GM23338 (cell line): ENCODE results near the gene LMF1. TPM values are rescaled to one million over a fixed set of nuclear protein-coding genes. Genes with fewer than 3 reads are reported as not detected.

Source experiments
- ATAC-seq: fragments of 200-7000 bp; cut with Tn5 transposase; 3 replicates; pipeline ENCODE4 v1.9.1; 2020
- DNase-seq: peaks from one replicate; pipeline ENCODE4 v3.0.0-alpha.2; 2015; ENCODE audit warnings: low spot score
- H2AFZ ChIP-seq: fragments of 200-600 bp; sonication (generic); 2 replicates; pipeline ENCODE4 v1.8.0; 2016; ENCODE audit warnings: antibody characterized with exemption, mild to moderate bottlenecking, moderate library complexity
- H3F3A ChIP-seq: fragments of 200-600 bp; sonication (generic); replicated peaks from 2 replicates; pipeline ENCODE4 v1.8.0; 2017; ENCODE audit warnings: antibody characterized with exemption, mixed run types, low read depth
- H3K27ac ChIP-seq: fragments of 200-600 bp; sonication (generic); 2 replicates; pipeline ENCODE4 v1.6.1; 2016; ENCODE audit warnings: low read depth
- H3K27me3 ChIP-seq: fragments of 200-600 bp; sonication (generic); 2 replicates; pipeline ENCODE4 v1.8.0; 2016; ENCODE audit warnings: mild to moderate bottlenecking, mixed run types, moderate library complexity; ENCODE audit not compliant: insufficient read depth
- H3K36me3 ChIP-seq: fragments of 200-600 bp; sonication (generic); 2 replicates; pipeline ENCODE4 v1.8.0; 2016; ENCODE audit warnings: mild to moderate bottlenecking; ENCODE audit not compliant: insufficient read depth
- H3K4me1 ChIP-seq: fragments of 200-600 bp; sonication (generic); 2 replicates; pipeline ENCODE4 v1.8.0; 2016; ENCODE audit warnings: mild to moderate bottlenecking, moderate library complexity; ENCODE audit not compliant: insufficient read depth
- H3K4me2 ChIP-seq: fragments of 200-600 bp; sonication (generic); 2 replicates; pipeline ENCODE4 v1.7.1; 2017; ENCODE audit warnings: mixed run types
- H3K4me3 ChIP-seq: fragments of 200-600 bp; sonication (generic); 2 replicates; pipeline ENCODE4 v1.6.1; 2016; ENCODE audit warnings: mixed run types
- H3K79me2 ChIP-seq: fragments of 200-600 bp; sonication (generic); replicated peaks from 2 replicates; pipeline ENCODE4 v1.8.0; 2017; ENCODE audit warnings: mild to moderate bottlenecking; ENCODE audit not compliant: insufficient read depth
- H3K9me2 ChIP-seq: fragments of 200-600 bp; sonication (generic); 2 replicates; pipeline ENCODE4 v1.8.0; 2017; ENCODE audit not compliant: insufficient read depth
- H4K20me1 ChIP-seq: fragments of 200-600 bp; sonication (generic); replicated peaks from 2 replicates; pipeline ENCODE4 v1.8.0; 2017; ENCODE audit warnings: mild to moderate bottlenecking; ENCODE audit not compliant: insufficient read depth
- H3K27ac Mint-ChIP-seq: 2 replicates; pipeline ENCODE4 v1.8.0; 2020; ENCODE audit warnings: inconsistent platforms, mild to moderate bottlenecking, moderate library complexity, mixed read lengths
- H3K27me3 Mint-ChIP-seq: 3 replicates; pipeline ENCODE4 v1.8.0; 2022; ENCODE audit warnings: low read depth, mild to moderate bottlenecking, moderate library complexity, mixed read lengths, inconsistent platforms; ENCODE audit not compliant: insufficient read depth, poor library complexity
- H3K36me3 Mint-ChIP-seq: 3 replicates; pipeline ENCODE4 v1.8.0; 2021; ENCODE audit warnings: low read depth, mild to moderate bottlenecking, inconsistent platforms, moderate library complexity, mixed read lengths
- H3K4me1 Mint-ChIP-seq: 3 replicates; pipeline ENCODE4 v1.8.0; 2020; ENCODE audit warnings: mild to moderate bottlenecking, inconsistent platforms, mixed read lengths
- H3K4me3 Mint-ChIP-seq: 3 replicates; pipeline ENCODE4 v1.8.0; 2021; ENCODE audit warnings: moderate library complexity, mild to moderate bottlenecking, inconsistent platforms, mixed read lengths
- H3K9me3 Mint-ChIP-seq: 3 replicates; pipeline ENCODE4 v1.8.0; 2020; ENCODE audit warnings: moderate library complexity, mild to moderate bottlenecking, inconsistent platforms, mixed read lengths
- CREB1 ChIP-seq: fragments of 250-450 bp; sonication (Bioruptor Pico); IDR thresholded peaks from 2 replicates; pipeline ENCODE4 v1.5.0; 2020; ENCODE audit warnings: low read depth, mild to moderate bottlenecking, moderate library complexity
- ETS1 ChIP-seq: IDR thresholded peaks from 2 replicates; pipeline ENCODE4 v1.6.1; 2016; ENCODE audit warnings: antibody characterized with exemption
- EZH2 ChIP-seq: fragments of 200-600 bp; sonication (generic); IDR thresholded peaks from one replicate; pipeline ENCODE4 v1.8.0; 2017; ENCODE audit warnings: antibody characterized with exemption, mild to moderate bottlenecking, low read depth; ENCODE audit not compliant: unreplicated experiment
- EZH2phosphoT487 ChIP-seq: fragments of 200-600 bp; sonication (generic); IDR thresholded peaks from one replicate; pipeline ENCODE4 v1.8.1; 2018; ENCODE audit warnings: antibody characterized with exemption; ENCODE audit not compliant: unreplicated experiment
- JUNB ChIP-seq: IDR thresholded peaks from one replicate; pipeline ENCODE4 v1.6.1; 2016; ENCODE audit warnings: antibody characterized with exemption; ENCODE audit not compliant: unreplicated experiment
- NANOG ChIP-seq: IDR thresholded peaks from 2 replicates; pipeline ENCODE4 v1.6.1; 2016; ENCODE audit warnings: antibody characterized with exemption, borderline replicate concordance
- POLR2AphosphoS5 ChIP-seq: IDR thresholded peaks from 2 replicates; pipeline ENCODE4 v1.6.1; 2016; ENCODE audit warnings: antibody characterized with exemption, low read depth
- REST ChIP-seq: IDR thresholded peaks from one replicate; pipeline ENCODE4 v1.6.1; 2018; ENCODE audit warnings: antibody characterized with exemption; ENCODE audit not compliant: unreplicated experiment
- STAT1 ChIP-seq: IDR thresholded peaks from one replicate; pipeline ENCODE4 v1.6.1; 2016; ENCODE audit warnings: antibody characterized with exemption; ENCODE audit not compliant: unreplicated experiment
- ZNF114 ChIP-seq: fragments of 250-450 bp; sonication (Bioruptor Pico); IDR thresholded peaks from 2 replicates; pipeline ENCODE4 v1.5.0; 2020; ENCODE audit warnings: mild to moderate bottlenecking, moderate library complexity
- ZNF331 ChIP-seq: fragments of 250-450 bp; sonication (Bioruptor Pico); IDR thresholded peaks from 2 replicates; pipeline ENCODE4 v1.5.0; 2020; ENCODE audit warnings: low read depth, mild to moderate bottlenecking, moderate library complexity
- polyA plus RNA-seq: library from polyadenylated mRNA; unstranded; fragments of >200 nt; fragmentation: Nextera tagmentation; extraction: Ambion mirVana; gene quantifications from 2 replicates; pipeline ENCODE4 v1.2.1, GENCODE V29; 2016
- total RNA-seq: library from RNA; depleted of rRNA; stranded (reverse); fragments of >200 nt; shearing (Covaris generic); gene quantifications from 2 replicates; pipeline ENCODE4 v1.2.3, GENCODE V29; 2014
- TF ChIP-seq, protein P1 (sequence below), 2 experiments: fragments of 200-600 bp in 1 of 2; sonication (generic) in 1 of 2; conservative IDR thresholded peaks; 2 replicates each; pipeline versions ENCODE4 v1.5.1 to v1.6.1; 2016 to 2017; ENCODE audit warnings: antibody characterized with exemption in 2 of 2, low read depth in 2 of 2, mild to moderate bottlenecking in 2 of 2, moderate library complexity in 1 of 2
- TF ChIP-seq, protein P2 (sequence below): fragments of 250-450 bp; sonication (Bioruptor Pico); IDR thresholded peaks from 2 replicates; pipeline ENCODE4 v1.5.0; 2020; ENCODE audit warnings: mild to moderate bottlenecking, moderate library complexity

The LMF1 gene
- total and polyA plus RNA-seq, 2 experiments from 2014 or later = 4.2 to 10.1 TPM

- H4K20me1 ChIP-seq = no peaks in the 10 kb centered on the region
- Mint-ChIP-seq H3K27ac (no peak overlapping the region), H3K9me3 (peaks cover 55% of the 10 kb centered on the region), H3K4me3 (no peak overlapping the region), H3K36me3 (peaks cover 21% of the 10 kb centered on the region), H3K27me3 (peaks cover 12% of the 10 kb centered on the region), H3K4me1 (no peaks in the 10 kb centered on the region)
- DNase-seq (no peak), ATAC-seq (no peak)
- TF ChIP-seq ZNF114 (CRISPR knock-in tag) (no peak), POLR2AphosphoS5 (no peak), EZH2 (no peak), ETS1 (no peak), REST (no peak), NANOG (no peak), EZH2phosphoT487 (no peak), ZNF331 (CRISPR knock-in tag) (no peak), STAT1 (no peak), JUNB (no peak), CREB1 (no peak)
- TF ChIP-seq, protein P1, sequence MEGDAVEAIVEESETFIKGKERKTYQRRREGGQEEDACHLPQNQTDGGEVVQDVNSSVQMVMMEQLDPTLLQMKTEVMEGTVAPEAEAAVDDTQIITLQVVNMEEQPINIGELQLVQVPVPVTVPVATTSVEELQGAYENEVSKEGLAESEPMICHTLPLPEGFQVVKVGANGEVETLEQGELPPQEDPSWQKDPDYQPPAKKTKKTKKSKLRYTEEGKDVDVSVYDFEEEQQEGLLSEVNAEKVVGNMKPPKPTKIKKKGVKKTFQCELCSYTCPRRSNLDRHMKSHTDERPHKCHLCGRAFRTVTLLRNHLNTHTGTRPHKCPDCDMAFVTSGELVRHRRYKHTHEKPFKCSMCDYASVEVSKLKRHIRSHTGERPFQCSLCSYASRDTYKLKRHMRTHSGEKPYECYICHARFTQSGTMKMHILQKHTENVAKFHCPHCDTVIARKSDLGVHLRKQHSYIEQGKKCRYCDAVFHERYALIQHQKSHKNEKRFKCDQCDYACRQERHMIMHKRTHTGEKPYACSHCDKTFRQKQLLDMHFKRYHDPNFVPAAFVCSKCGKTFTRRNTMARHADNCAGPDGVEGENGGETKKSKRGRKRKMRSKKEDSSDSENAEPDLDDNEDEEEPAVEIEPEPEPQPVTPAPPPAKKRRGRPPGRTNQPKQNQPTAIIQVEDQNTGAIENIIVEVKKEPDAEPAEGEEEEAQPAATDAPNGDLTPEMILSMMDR (conservative IDR thresholded peaks at IDR 0.05; ENCODE audit: low read depth in 2 of 2) = no peak
- TF ChIP-seq, protein P2, sequence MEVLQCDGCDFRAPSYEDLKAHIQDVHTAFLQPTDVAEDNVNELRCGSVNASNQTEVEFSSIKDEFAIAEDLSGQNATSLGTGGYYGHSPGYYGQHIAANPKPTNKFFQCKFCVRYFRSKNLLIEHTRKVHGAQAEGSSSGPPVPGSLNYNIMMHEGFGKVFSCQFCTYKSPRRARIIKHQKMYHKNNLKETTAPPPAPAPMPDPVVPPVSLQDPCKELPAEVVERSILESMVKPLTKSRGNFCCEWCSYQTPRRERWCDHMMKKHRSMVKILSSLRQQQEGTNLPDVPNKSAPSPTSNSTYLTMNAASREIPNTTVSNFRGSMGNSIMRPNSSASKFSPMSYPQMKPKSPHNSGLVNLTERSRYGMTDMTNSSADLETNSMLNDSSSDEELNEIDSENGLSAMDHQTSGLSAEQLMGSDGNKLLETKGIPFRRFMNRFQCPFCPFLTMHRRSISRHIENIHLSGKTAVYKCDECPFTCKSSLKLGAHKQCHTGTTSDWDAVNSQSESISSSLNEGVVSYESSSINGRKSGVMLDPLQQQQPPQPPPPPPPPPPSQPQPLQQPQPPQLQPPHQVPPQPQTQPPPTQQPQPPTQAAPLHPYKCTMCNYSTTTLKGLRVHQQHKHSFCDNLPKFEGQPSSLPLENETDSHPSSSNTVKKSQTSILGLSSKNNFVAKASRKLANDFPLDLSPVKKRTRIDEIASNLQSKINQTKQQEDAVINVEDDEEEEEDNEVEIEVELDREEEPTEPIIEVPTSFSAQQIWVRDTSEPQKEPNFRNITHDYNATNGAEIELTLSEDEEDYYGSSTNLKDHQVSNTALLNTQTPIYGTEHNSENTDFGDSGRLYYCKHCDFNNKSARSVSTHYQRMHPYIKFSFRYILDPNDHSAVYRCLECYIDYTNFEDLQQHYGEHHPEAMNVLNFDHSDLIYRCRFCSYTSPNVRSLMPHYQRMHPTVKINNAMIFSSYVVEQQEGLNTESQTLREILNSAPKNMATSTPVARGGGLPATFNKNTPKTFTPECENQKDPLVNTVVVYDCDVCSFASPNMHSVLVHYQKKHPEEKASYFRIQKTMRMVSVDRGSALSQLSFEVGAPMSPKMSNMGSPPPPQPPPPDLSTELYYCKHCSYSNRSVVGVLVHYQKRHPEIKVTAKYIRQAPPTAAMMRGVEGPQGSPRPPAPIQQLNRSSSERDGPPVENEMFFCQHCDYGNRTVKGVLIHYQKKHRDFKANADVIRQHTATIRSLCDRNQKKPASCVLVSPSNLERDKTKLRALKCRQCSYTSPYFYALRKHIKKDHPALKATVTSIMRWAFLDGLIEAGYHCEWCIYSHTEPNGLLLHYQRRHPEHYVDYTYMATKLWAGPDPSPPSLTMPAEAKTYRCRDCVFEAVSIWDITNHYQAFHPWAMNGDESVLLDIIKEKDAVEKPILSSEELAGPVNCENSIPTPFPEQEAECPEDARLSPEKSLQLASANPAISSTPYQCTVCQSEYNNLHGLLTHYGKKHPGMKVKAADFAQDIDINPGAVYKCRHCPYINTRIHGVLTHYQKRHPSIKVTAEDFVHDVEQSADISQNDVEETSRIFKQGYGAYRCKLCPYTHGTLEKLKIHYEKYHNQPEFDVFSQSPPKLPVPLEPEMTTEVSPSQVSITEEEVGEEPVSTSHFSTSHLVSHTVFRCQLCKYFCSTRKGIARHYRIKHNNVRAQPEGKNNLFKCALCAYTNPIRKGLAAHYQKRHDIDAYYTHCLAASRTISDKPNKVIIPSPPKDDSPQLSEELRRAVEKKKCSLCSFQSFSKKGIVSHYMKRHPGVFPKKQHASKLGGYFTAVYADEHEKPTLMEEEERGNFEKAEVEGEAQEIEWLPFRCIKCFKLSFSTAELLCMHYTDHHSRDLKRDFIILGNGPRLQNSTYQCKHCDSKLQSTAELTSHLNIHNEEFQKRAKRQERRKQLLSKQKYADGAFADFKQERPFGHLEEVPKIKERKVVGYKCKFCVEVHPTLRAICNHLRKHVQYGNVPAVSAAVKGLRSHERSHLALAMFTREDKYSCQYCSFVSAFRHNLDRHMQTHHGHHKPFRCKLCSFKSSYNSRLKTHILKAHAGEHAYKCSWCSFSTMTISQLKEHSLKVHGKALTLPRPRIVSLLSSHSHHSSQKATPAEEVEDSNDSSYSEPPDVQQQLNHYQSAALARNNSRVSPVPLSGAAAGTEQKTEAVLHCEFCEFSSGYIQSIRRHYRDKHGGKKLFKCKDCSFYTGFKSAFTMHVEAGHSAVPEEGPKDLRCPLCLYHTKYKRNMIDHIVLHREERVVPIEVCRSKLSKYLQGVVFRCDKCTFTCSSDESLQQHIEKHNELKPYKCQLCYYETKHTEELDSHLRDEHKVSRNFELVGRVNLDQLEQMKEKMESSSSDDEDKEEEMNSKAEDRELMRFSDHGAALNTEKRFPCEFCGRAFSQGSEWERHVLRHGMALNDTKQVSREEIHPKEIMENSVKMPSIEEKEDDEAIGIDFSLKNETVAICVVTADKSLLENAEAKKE (CRISPR knock-in tag) = no peak
- peaks cover 4% of the 10 kb centered on the region; the same call in 1 of the 2 replicates for H3F3A ChIP-seq
- no peaks in the 10 kb centered on the region for H3K9me2 ChIP-seq
- no peak overlapping the region for H3K4me3 ChIP-seq
- no peaks in the 10 kb centered on the region for H3K79me2 ChIP-seq
- H3K27me3 ChIP-seq = no peaks in the 10 kb centered on the region
- H3K36me3 ChIP-seq = no peaks in the 10 kb centered on the region
- no peaks in the 10 kb centered on the region for H3K4me1 ChIP-seq
- H2AFZ ChIP-seq = no peak overlapping the region
- H3K27ac ChIP-seq = no peak overlapping the region
- no peak overlapping the region for H3K4me2 ChIP-seq
Observed at GRCh38 chr16:848510-849253, 122.1 kb downstream of the LMF1 start.
